GM23248 (cell line): ENCODE data around the gene SEMA4D.

Source experiments
- EZH2 ChIP-seq: fragments of 200-600 bp; sonication (generic); IDR thresholded peaks from 2 replicates; pipeline ENCODE4 v1.6.1; 2018; ENCODE audit warnings: antibody characterized with exemption, mild to moderate bottlenecking; ENCODE audit not compliant: insufficient read depth, poor library complexity, severe bottlenecking
- EZH2phosphoT487 ChIP-seq: fragments of 200-600 bp; sonication (generic); IDR thresholded peaks from 2 replicates; pipeline ENCODE4 v1.6.1; 2018; ENCODE audit warnings: antibody characterized with exemption, moderate library complexity, mild to moderate bottlenecking, low read depth; ENCODE audit not compliant: insufficient read depth

DNA sequence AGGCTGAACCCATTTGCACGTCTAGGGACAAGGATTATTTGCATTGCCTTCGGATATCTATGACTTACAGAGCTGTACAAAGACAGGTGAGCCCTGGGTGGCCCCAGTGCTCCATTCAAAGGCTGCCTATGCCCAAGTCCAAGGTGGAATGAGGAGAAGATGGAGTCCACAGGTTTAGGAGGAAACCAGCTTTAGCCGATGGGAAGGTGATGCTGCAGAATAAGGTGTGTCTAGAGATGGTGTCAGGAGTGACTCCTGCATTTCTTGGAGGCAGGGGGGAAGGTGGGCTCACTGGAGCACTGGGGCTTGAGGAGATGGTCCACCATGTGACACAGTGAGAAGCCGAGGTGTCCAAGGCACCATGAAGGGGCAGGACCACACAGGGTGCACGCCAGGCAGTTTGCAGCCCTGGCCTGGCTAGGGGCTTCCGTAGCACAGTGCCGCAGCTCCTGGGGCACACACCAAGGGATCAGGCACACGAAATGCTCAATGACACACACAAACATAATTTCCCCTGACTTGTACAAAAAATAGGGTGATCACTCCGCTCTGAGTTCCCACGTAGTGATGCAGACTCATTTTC is 32.1 kb downstream of the SEMA4D start:
- no peak for TF ChIP-seq EZH2
- TF ChIP-seq EZH2phosphoT487: no peak
